GM12872 (cell line): ENCODE results near the gene MYCBP2.

Experiments used
- TF ChIP-seq, protein P1 (sequence below): IDR thresholded peaks from 3 replicates; pipeline ENCODE4 v1.5.1; 2011; ENCODE audit warnings: low read depth, mild to moderate bottlenecking, low read length, moderate library complexity; ENCODE audit not compliant: insufficient read depth

Gene MYCBP2

DNA sequence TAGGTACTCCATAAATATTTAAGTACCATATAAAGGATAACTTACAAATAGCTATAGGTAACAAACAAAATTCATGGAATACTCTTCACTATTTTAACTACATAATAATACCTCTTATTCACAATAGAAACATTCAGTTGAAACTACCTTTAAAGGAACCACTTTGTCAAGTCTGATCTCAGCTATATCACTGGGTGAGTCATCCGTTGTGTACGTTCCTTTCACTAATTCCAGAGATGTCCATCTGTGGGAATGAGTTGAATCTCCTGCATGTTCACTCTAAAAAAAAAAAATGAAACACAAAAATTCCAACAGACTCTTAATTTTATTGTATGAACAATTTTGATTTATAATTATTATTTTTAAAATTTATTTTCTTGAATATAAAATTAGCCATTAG, 150.5 kb downstream of the MYCBP2 start:
- TF ChIP-seq, protein P1, sequence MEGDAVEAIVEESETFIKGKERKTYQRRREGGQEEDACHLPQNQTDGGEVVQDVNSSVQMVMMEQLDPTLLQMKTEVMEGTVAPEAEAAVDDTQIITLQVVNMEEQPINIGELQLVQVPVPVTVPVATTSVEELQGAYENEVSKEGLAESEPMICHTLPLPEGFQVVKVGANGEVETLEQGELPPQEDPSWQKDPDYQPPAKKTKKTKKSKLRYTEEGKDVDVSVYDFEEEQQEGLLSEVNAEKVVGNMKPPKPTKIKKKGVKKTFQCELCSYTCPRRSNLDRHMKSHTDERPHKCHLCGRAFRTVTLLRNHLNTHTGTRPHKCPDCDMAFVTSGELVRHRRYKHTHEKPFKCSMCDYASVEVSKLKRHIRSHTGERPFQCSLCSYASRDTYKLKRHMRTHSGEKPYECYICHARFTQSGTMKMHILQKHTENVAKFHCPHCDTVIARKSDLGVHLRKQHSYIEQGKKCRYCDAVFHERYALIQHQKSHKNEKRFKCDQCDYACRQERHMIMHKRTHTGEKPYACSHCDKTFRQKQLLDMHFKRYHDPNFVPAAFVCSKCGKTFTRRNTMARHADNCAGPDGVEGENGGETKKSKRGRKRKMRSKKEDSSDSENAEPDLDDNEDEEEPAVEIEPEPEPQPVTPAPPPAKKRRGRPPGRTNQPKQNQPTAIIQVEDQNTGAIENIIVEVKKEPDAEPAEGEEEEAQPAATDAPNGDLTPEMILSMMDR: no peak

DNA sequence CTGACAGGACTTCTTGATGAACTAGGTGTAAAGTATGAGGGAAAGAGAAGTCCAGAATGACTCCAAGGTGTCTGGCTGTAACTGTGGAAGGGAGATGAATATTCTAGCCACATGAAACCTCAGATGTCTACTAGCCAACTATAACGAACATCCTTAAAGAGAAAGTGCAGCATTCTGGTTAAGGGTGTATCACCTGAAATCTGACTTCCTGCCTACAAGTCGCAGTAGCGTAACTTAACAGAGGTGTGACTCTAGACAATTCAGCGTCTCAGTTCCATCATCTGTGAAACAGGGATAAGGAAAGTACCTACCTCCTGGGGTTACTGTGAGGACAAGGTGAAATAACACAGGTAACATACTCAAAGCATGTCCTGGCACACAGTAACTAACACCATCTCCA, 154.2 kb downstream of the MYCBP2 start:
- TF ChIP-seq, protein P1: no peak

DNA sequence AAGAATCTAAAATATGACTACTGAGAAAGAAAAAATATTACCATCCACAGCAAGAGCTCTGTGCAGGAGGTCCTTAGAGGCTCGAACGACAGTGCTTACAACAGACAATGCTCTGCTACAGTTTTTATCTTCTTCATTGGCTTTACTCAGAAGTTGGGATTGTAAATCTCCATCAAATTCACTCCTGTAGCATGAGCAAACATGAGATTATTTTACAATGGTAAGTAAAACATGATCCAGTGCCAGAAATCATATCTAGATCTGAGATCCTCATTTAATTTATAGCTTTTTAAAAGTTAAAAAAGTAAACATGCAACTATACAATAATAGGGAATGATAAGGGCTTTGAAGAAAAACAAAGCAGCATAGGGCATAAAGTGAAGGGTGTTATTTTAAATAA, 155.4 kb downstream of the MYCBP2 start:
- TF ChIP-seq, protein P1: no peak

DNA sequence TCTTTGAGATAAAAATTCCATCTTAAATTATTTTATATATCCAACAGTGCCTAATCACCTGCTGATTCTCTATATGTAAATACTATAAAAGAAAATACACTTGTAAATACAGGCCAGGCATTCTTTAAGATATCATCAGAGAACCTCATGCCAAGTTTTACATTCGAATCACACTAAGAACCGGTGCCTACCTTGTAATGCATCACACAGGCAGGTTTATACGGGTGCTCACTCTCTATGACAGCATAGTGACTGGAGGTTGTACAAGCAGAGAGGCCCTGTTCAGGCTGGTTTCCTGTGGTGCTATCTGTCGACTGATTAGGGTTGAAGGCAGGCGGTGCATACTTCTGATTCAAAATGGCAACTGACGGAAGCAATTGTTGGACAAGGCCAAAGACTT, 158.7 kb downstream of the MYCBP2 start:
- TF ChIP-seq, protein P1: no peak

DNA sequence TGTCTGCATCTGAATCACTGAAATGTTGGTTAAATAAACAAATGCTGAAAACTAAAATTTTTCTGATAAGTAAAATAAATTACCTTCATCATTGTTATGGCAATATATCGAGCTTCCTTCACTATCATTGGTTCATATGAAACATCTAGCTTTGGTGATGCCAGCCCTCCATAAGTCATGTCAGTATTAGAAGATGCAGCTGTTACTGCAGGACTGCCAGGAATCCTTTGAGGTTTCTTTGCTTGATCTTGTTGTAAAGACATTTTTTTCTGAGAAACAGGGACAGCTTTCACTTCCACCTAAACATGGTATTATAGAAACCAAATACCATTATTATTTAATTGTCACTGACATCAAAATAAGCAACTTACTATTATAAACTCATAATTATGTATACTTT, 176.2 kb downstream of the MYCBP2 start:
- TF ChIP-seq, protein P1: no peak

DNA sequence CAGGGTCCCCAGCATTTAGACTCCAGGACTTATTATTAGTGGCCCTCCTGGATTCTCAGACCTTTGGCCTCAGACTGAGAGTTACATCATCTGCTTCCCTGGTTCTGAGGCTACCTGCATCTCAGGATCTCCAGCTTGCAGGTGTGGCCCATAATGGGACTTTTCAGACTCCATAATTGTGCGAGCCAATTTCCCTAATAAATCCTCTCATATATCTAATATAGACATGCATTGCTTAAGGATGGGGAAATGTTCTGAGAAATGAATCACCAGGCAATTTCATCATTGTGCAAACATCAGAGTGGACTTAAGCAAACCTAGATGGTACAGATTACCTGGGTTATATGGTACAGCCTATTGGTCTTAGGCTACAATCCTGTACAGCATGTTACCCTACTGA, 183.5 kb downstream of the MYCBP2 start:
- TF ChIP-seq, protein P1: no peak

DNA sequence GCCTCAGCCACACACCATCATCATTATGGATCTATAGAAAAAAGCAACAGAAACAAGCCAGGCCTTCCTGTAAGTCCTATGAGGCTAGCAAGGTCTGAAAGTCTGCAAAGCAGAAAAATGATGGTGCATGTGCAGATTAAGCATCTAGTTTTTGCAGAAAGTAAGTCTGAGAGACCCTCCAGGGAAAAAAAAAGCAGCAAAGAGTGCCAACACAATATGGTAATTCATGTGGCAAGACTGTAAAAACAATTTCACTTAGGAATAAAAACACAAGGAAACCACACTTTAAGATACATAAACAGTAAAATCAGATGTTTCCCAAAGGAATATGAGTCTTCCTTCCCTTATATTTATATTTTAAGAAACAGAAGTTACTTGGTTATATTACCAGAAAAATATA, 187.6 kb downstream of the MYCBP2 start:
- TF ChIP-seq, protein P1: no peak

DNA sequence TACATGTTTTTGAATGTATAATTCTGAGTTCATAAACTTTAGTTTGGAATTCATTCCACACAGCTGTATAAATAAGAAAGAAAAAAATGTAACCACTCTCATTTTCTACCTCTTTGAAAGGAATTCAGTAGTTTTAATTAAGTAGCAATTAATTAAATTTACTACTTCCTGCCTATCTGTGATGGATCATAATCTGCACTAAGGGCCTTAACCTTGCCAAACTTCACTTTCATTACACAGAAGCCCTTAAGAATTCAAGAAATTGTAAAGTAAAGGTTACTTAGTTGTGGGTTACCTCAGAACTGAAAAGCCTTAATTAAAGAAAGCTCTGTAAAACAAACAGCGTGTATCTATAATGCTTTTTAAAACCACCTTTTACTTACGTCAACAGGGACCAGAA, 188.1 kb downstream of the MYCBP2 start:
- TF ChIP-seq, protein P1: no peak
